B cell (primary cell): Measurements from ENCODE around the gene DCTN3.

ENCODE experiments used
- EZH2 ChIP-seq: IDR thresholded peaks from 2 replicates; pipeline ENCODE4 v1.6.1; 2012; ENCODE audit warnings: borderline replicate concordance, low read depth, mild to moderate bottlenecking, moderate library complexity, low read length; ENCODE audit not compliant: insufficient read depth, poor library complexity, severe bottlenecking
- TF ChIP-seq, protein P1 (sequence below): fragments of 200-600 bp; IDR thresholded peaks from one replicate; pipeline ENCODE4 v1.8.0; 2022; ENCODE audit warnings: antibody characterized with exemption, mild to moderate bottlenecking

DNA sequence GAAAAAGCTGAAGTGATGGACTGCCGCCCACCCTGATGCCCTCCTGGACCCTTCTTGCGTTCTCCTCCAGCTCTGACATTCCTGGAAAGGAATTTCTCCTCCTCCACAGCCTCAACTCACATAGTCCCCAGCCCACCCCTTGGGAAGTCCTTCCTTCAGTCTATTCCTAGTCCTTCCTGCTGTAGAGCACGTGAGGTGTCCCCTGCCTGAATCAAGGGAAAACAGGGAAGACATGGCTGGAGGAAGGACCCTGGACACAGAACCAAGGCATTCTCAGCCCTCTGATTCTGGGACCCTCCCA is 4.8 kb upstream of the DCTN3 start:
- TF ChIP-seq, protein P1, sequence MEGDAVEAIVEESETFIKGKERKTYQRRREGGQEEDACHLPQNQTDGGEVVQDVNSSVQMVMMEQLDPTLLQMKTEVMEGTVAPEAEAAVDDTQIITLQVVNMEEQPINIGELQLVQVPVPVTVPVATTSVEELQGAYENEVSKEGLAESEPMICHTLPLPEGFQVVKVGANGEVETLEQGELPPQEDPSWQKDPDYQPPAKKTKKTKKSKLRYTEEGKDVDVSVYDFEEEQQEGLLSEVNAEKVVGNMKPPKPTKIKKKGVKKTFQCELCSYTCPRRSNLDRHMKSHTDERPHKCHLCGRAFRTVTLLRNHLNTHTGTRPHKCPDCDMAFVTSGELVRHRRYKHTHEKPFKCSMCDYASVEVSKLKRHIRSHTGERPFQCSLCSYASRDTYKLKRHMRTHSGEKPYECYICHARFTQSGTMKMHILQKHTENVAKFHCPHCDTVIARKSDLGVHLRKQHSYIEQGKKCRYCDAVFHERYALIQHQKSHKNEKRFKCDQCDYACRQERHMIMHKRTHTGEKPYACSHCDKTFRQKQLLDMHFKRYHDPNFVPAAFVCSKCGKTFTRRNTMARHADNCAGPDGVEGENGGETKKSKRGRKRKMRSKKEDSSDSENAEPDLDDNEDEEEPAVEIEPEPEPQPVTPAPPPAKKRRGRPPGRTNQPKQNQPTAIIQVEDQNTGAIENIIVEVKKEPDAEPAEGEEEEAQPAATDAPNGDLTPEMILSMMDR, result no peak
- TF ChIP-seq EZH2, result no peak
